DND-41 (cell line): ENCODE data around the gene LRRC8D.

Source experiments
- EZH2 ChIP-seq: IDR thresholded peaks from 3 replicates; pipeline ENCODE4 v1.6.1; 2012; ENCODE audit warnings: borderline replicate concordance, low read depth, mild to moderate bottlenecking, moderate library complexity, low read length, inconsistent platforms; ENCODE audit not compliant: severe bottlenecking
- TF ChIP-seq, protein P1 (sequence below): IDR thresholded peaks from 2 replicates; pipeline ENCODE4 v1.5.1; 2012; ENCODE audit warnings: borderline replicate concordance, low read length, moderate library complexity, mild to moderate bottlenecking; ENCODE audit not compliant: poor library complexity, severe bottlenecking; ENCODE audit errors: extremely low read depth

- TF ChIP-seq, protein P1, sequence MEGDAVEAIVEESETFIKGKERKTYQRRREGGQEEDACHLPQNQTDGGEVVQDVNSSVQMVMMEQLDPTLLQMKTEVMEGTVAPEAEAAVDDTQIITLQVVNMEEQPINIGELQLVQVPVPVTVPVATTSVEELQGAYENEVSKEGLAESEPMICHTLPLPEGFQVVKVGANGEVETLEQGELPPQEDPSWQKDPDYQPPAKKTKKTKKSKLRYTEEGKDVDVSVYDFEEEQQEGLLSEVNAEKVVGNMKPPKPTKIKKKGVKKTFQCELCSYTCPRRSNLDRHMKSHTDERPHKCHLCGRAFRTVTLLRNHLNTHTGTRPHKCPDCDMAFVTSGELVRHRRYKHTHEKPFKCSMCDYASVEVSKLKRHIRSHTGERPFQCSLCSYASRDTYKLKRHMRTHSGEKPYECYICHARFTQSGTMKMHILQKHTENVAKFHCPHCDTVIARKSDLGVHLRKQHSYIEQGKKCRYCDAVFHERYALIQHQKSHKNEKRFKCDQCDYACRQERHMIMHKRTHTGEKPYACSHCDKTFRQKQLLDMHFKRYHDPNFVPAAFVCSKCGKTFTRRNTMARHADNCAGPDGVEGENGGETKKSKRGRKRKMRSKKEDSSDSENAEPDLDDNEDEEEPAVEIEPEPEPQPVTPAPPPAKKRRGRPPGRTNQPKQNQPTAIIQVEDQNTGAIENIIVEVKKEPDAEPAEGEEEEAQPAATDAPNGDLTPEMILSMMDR = no peak
- no peak for TF ChIP-seq EZH2
Measured at GRCh38 chr1:89949991-89950624, 129.3 kb downstream of the LRRC8D start.
